ENCODE results near the gene AFAP1L2. TPM values are rescaled to one million over a fixed set of nuclear protein-coding genes. Genes with fewer than 3 reads are reported as not detected.
A peak's percentile ranks its signal among the peaks of the same experiment; 100 is the strongest.

The AFAP1L2 gene
- total RNA-seq, 5 donors from 2014 or later (not counting 1 experiment from before 2014, with no cell fraction given) = 1.0 to 3.8 (median 2.1) TPM

DNA sequence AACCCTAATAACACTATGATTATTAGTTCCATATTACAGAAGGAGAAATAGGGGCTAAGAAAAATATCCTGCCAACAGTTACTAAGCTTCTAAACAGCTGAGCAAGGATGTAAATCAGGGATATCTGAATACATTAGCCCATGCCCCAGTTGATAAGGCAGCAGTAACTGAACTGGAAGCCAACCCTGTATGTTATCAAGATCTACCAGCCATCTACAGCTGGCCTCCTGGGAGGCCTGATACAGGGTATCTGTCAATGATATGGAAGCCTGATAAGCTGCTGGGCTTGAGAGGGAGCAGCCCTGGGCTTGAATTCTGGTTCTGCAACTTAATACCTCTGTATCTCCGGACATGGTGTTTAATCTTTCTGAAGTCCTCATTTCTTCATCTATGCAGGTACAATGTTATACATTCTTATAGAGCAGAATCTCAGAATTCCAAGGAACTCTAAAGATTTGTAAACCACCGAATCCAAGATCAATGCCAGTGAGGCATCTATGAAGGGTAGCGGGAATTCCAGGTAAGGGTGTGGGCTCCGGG is 37.9 kb upstream of the AFAP1L2 start:
- CTCF ChIA-PET = no interaction called here

DNA sequence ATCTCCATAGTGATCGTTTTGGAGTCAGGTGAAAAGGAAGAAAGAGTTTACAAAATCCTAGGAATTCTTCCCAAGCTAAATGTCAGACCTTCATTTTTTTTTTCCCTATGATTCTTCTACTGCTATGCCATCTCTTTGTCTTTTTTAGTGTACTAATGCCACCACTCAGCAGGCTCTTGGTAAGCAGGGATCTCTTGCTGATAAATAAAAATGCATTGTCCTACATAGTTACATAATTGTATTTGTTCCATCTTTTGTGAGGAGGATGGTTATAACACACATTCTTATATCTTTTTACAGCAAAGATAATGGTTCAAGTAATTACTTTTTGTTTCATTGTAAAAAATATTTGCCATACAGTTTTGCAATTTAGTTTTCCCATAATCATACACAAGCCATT is 36.8 kb upstream of the AFAP1L2 start:
- H3K27me3 Mint-ChIP-seq = no peaks in the 10 kb centered on the region
- H3K4me3 ChIP-seq (ENCODE audit: control insufficient read depth in 1 of 2, extremely low read depth in 1 of 2, low read length in 1 of 2) = no peak overlapping the region
- no peak overlapping the region for H3K27ac Mint-ChIP-seq
- no peaks in the 10 kb centered on the region for H3K4me1 Mint-ChIP-seq
- no peak overlapping the region for H3K4me3 Mint-ChIP-seq
- ATAC-seq (replicated peaks in 1 of 4) (no peak), DNase-seq (no peak)
- no peaks in the 10 kb centered on the region for H3K27me3 ChIP-seq (replicated peaks in 1 of 2; ENCODE audit: control insufficient read depth in 2 of 2, extremely low read depth in 1 of 2, insufficient read depth in 2 of 2, low read length in 1 of 2)
- H3K27ac ChIP-seq (ENCODE audit: low read length) = no peak overlapping the region
- no CpG with 5 or more reads among the region's 1 CpG for WGBS (ENCODE audit: insufficient coverage)
- H3K9me3 ChIP-seq = no peaks in the 10 kb centered on the region
- POLR2A ChIA-PET = no interaction called here
- H3K4me1 ChIP-seq (ENCODE audit: control insufficient read depth in 1 of 2, extremely low read depth in 1 of 2, insufficient read depth in 2 of 2, low read length in 2 of 2) = no peaks in the 10 kb centered on the region
- H3K9me3 Mint-ChIP-seq = no peaks in the 10 kb centered on the region
- peaks cover 31 to 94% of the 10 kb centered on the region in 2 donors for H3K36me3 ChIP-seq (ENCODE audit: control insufficient read depth in 2 of 2, extremely low read depth in 1 of 2, insufficient read depth in 1 of 2, low read length in 1 of 2)
- CTCF ChIA-PET = no interaction called here
- H3K36me3 Mint-ChIP-seq = peaks cover 83% of the 10 kb centered on the region

More for the DNA sequence above, 37.9 kb upstream of the AFAP1L2 start:
- H3K9me3 Mint-ChIP-seq = no peaks in the 10 kb centered on the region
- POLR2A ChIA-PET = interaction anchor here in 1 of 2 donors (0.5 kb wide), 1 partner anchor 169 kb away, joined by 3 read pairs; no protein-coding TSS in a partner anchor
- H3K27ac Mint-ChIP-seq = no peak overlapping the region
- Histone ChIP-seq H3K4me1 (ENCODE audit: control insufficient read depth in 1 of 2, extremely low read depth in 1 of 2, insufficient read depth in 2 of 2, low read length in 2 of 2) (no peaks in the 10 kb centered on the region), H3K4me3 (ENCODE audit: control insufficient read depth in 1 of 2, extremely low read depth in 1 of 2, low read length in 1 of 2) (no peak overlapping the region), H3K36me3 (ENCODE audit: control insufficient read depth in 2 of 2, extremely low read depth in 1 of 2, insufficient read depth in 1 of 2, low read length in 1 of 2) (peaks cover 24 to 91% of the 10 kb centered on the region in 2 donors), H3K27ac (ENCODE audit: low read length) (no peak overlapping the region), H3K27me3 (replicated peaks in 1 of 2; ENCODE audit: control insufficient read depth in 2 of 2, extremely low read depth in 1 of 2, insufficient read depth in 2 of 2, low read length in 1 of 2) (no peaks in the 10 kb centered on the region), H3K9me3 (no peaks in the 10 kb centered on the region)
- no peak for DNase-seq
- peaks cover 85% of the 10 kb centered on the region for H3K36me3 Mint-ChIP-seq
- ATAC-seq (replicated peaks in 1 of 4) = no peak
- no peak overlapping the region for H3K4me3 Mint-ChIP-seq
- H3K27me3 Mint-ChIP-seq = no peaks in the 10 kb centered on the region
- H3K4me1 Mint-ChIP-seq = no peaks in the 10 kb centered on the region
- no CpG with 5 or more reads among the region's 4 CpGs for WGBS (ENCODE audit: insufficient coverage)

DNA sequence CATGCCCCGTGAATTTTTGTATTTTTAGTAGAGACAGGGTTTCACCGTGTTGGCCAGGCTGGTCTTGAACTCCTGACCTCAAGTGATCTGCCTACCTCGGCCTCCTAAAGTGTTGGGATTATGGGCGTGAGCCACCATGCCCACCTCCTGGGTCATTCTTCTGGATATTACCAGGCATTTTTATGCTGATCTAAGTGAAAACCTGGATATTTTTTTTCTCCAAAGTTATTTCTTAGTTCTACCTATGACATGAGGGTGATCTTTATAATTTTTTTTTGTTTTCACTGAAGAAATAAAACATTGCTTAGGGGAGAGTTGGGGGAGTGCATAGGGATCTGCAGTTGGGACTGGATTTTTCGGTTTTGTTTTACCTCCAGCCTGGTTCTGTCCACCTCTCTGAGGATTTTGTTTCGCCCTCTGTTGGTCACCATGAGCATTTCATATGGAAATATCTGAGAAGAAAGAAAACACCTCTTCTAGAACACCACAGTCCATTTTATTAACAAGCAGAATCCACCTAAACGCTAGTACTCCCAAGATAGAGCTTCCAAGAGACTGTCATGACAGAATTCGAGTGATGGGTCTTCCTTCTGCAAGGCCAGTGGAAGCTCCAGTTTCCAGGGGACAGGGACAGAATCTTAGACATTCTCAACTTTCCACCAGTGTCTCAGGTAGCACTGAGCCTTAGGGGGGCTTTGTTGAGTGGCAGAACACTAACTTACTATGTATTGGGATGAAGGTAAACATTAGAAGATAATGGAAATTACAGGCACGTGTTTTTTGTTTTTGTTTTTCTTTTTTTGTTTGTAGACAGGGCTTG is 33.4 kb upstream of the AFAP1L2 start:
- no peaks in the 10 kb centered on the region for H3K27me3 Mint-ChIP-seq
- no peaks in the 10 kb centered on the region for H3K27me3 ChIP-seq (replicated peaks in 1 of 2; ENCODE audit: control insufficient read depth in 2 of 2, extremely low read depth in 1 of 2, insufficient read depth in 2 of 2, low read length in 1 of 2)
- 100% methylated on average over 2 of the region's 9 CpGs for WGBS (ENCODE audit: insufficient coverage)
- H3K4me1 Mint-ChIP-seq = peaks cover 0 to 6% (median 4%) of the 10 kb centered on the region in 3 donors
- H3K36me3 Mint-ChIP-seq = peaks cover 81% of the 10 kb centered on the region
- ChIA-PET POLR2A (no interaction called here), CTCF (no interaction called here)
- DNase-seq = no peak
- no peak for ATAC-seq (replicated peaks in 1 of 4)
- no peaks in the 10 kb centered on the region for H3K9me3 Mint-ChIP-seq
- H3K27ac Mint-ChIP-seq = no peak overlapping the region
- H3K4me3 Mint-ChIP-seq = no peak overlapping the region
- no peaks in the 10 kb centered on the region for H3K4me1 ChIP-seq (ENCODE audit: control insufficient read depth in 1 of 2, extremely low read depth in 1 of 2, insufficient read depth in 2 of 2, low read length in 2 of 2)
- peaks cover 30 to 95% of the 10 kb centered on the region in 2 donors for H3K36me3 ChIP-seq (ENCODE audit: control insufficient read depth in 2 of 2, extremely low read depth in 1 of 2, insufficient read depth in 1 of 2, low read length in 1 of 2)
- H3K9me3 ChIP-seq = no peaks in the 10 kb centered on the region
- H3K4me3 ChIP-seq (ENCODE audit: control insufficient read depth in 1 of 2, extremely low read depth in 1 of 2, low read length in 1 of 2) = no peak overlapping the region
- no peak overlapping the region for H3K27ac ChIP-seq (ENCODE audit: low read length)

DNA sequence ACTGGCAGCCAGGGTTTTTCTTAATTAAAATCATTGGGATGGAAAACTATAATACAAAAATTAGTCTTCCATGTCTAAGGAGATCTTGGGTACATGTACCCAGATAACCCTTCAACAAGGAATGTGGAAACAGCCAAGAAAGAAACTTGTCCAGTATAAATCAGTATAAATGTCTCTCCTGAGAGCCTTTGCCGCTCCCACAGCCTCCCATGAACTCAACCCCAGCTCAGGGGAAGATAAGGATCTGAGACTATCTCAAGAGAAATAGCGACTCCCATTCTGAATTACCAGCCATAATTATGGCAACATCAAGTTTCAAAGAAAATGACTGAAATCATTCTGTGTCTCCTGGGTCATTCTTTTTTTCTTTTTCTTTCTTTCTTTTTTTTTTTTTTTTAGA is 32.6 kb upstream of the AFAP1L2 start:
- POLR2A ChIA-PET = interaction anchor here in 1 of 2 donors (0.6 kb wide), 1 partner anchor 360 kb away, joined by 3 read pairs; no protein-coding TSS in a partner anchor
- H3K4me1 ChIP-seq (ENCODE audit: control insufficient read depth in 1 of 2, extremely low read depth in 1 of 2, insufficient read depth in 2 of 2, low read length in 2 of 2) = no peaks in the 10 kb centered on the region
- no peak overlapping the region for H3K4me3 ChIP-seq (ENCODE audit: control insufficient read depth in 1 of 2, extremely low read depth in 1 of 2, low read length in 1 of 2)
- H3K27ac ChIP-seq (ENCODE audit: low read length) = no peak overlapping the region
- Mint-ChIP-seq H3K27ac (no peak overlapping the region), H3K4me1 (peaks cover 0 to 8% (median 4%) of the 10 kb centered on the region in 3 donors), H3K4me3 (no peak overlapping the region), H3K36me3 (peaks cover 82% of the 10 kb centered on the region), H3K27me3 (no peaks in the 10 kb centered on the region), H3K9me3 (no peaks in the 10 kb centered on the region)
- WGBS (ENCODE audit: insufficient coverage) = 83% methylated on average over 2 of the region's 2 CpGs
- CTCF ChIA-PET = no interaction called here
- no peak for ATAC-seq (replicated peaks in 1 of 4)
- H3K9me3 ChIP-seq = no peaks in the 10 kb centered on the region
- no peaks in the 10 kb centered on the region for H3K27me3 ChIP-seq (replicated peaks in 1 of 2; ENCODE audit: control insufficient read depth in 2 of 2, extremely low read depth in 1 of 2, insufficient read depth in 2 of 2, low read length in 1 of 2)
- peaks cover 30 to 89% of the 10 kb centered on the region in 2 donors for H3K36me3 ChIP-seq (ENCODE audit: control insufficient read depth in 2 of 2, extremely low read depth in 1 of 2, insufficient read depth in 1 of 2, low read length in 1 of 2)
- DNase-seq = no peak

DNA sequence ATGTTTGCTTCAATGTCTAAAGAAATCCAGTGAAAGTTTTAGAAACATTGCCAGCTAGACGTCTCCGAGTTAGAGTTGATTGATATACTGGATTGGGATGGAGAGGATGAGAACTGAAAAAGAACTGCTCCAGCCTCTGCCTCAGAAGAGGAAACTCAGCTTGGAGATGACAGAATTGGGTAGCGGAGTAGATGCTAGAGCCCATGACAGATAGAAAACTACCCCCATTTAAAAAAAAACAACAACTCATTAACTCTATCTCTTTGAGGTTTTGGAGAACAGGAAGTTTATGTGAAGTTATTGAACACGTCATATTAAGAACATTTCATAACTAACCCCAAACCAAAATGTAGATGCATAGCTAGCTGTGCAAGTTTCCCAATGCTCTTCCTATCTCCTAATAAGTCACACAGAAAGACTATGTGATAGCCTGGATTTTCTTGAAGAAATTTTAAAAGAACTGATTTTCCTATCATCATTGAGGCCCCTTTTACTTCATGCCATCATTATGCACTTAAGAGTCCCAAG is 28.3 kb upstream of the AFAP1L2 start:
- Mint-ChIP-seq H3K9me3 (no peaks in the 10 kb centered on the region), H3K4me1 (peaks cover 0 to 8% (median 4%) of the 10 kb centered on the region in 3 donors), H3K27ac (peak overlapping the region; percentile 5 to 73), H3K4me3 (no peak overlapping the region), H3K27me3 (no peaks in the 10 kb centered on the region), H3K36me3 (peaks cover 64% of the 10 kb centered on the region)
- ATAC-seq (replicated peaks in 1 of 4) (no peak), DNase-seq (no peak)
- Histone ChIP-seq H3K27me3 (replicated peaks in 1 of 2; ENCODE audit: control insufficient read depth in 2 of 2, extremely low read depth in 1 of 2, insufficient read depth in 2 of 2, low read length in 1 of 2) (no peaks in the 10 kb centered on the region), H3K36me3 (ENCODE audit: control insufficient read depth in 2 of 2, extremely low read depth in 1 of 2, insufficient read depth in 1 of 2, low read length in 1 of 2) (peaks cover 17 to 47% of the 10 kb centered on the region in 2 donors), H3K4me1 (ENCODE audit: control insufficient read depth in 1 of 2, extremely low read depth in 1 of 2, insufficient read depth in 2 of 2, low read length in 2 of 2) (no peaks in the 10 kb centered on the region), H3K27ac (ENCODE audit: low read length) (no peak overlapping the region), H3K9me3 (no peaks in the 10 kb centered on the region), H3K4me3 (ENCODE audit: control insufficient read depth in 1 of 2, extremely low read depth in 1 of 2, low read length in 1 of 2) (no peak overlapping the region)
- ChIA-PET CTCF (no interaction called here), POLR2A (no interaction called here)
- no CpG with 5 or more reads among the region's 4 CpGs for WGBS (ENCODE audit: insufficient coverage)

DNA sequence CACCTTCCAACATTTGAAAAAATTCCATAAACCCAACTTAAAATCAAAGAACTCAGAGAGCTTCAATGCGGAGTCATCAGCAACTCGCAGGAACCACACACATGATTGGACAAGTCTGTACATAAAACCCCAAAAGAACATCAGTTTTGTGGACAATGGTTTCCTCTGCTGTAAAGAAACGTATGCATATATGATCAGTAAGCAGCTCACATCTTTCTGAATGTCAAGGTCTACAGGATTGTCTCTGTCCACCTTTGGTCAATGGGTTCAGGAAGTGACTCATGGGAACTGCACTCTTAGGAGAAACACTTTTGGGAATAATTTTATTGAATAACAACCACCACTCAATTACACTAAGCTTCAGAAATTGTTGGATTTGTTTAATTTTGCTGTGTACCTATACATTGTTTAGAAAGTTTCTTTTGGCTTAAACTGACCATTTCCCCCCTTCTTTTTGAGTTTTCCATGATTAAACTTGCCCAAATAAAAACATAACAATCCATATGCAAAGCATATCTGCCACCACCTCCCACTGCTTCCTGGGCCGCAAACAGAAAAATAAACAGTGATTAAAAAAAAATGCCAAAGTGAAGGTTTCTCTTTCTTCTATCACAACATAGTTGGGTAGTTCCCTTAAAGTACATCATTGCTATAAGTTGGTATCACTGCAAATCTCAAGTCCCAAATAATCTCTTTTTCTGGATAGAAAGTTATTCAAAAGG is 27.3 kb upstream of the AFAP1L2 start:
- Histone ChIP-seq H3K9me3 (no peaks in the 10 kb centered on the region), H3K27ac (ENCODE audit: low read length) (no peak overlapping the region), H3K27me3 (replicated peaks in 1 of 2; ENCODE audit: control insufficient read depth in 2 of 2, extremely low read depth in 1 of 2, insufficient read depth in 2 of 2, low read length in 1 of 2) (no peaks in the 10 kb centered on the region), H3K4me1 (ENCODE audit: control insufficient read depth in 1 of 2, extremely low read depth in 1 of 2, insufficient read depth in 2 of 2, low read length in 2 of 2) (no peaks in the 10 kb centered on the region), H3K36me3 (ENCODE audit: control insufficient read depth in 2 of 2, extremely low read depth in 1 of 2, insufficient read depth in 1 of 2, low read length in 1 of 2) (peaks cover 13 to 37% of the 10 kb centered on the region in 2 donors), H3K4me3 (ENCODE audit: control insufficient read depth in 1 of 2, extremely low read depth in 1 of 2, low read length in 1 of 2) (no peak overlapping the region)
- ATAC-seq (replicated peaks in 1 of 4) = no peak
- no peaks in the 10 kb centered on the region for H3K9me3 Mint-ChIP-seq
- 100% methylated on average over 2 of the region's 4 CpGs for WGBS (ENCODE audit: insufficient coverage)
- CTCF ChIA-PET = interaction anchor here (0.6 to 0.9 kb wide), 2 partner anchors 27 to 267 kb away, joined by 3 to 8 read pairs; no protein-coding TSS in a partner anchor
- H3K36me3 Mint-ChIP-seq = peaks cover 57% of the 10 kb centered on the region
- peaks cover 0 to 8% (median 4%) of the 10 kb centered on the region in 3 donors for H3K4me1 Mint-ChIP-seq
- no peaks in the 10 kb centered on the region for H3K27me3 Mint-ChIP-seq
- no peak overlapping the region for H3K27ac Mint-ChIP-seq
- no peak overlapping the region for H3K4me3 Mint-ChIP-seq
- no peak for DNase-seq
- POLR2A ChIA-PET = interaction anchor here in 1 of 2 donors (0.6 kb wide), 1 partner anchor 74 kb away, joined by 3 read pairs; no protein-coding TSS in a partner anchor

Measured in T-cell (primary cell).